GM19324 (cell line): ENCODE measurements around the gene DPEP2.
A peak's percentile ranks its signal among the peaks of the same experiment; 100 is the strongest.
"Not testable (repeated sequence)": the region's sequence is repeated elsewhere in the genome, so short reads cannot be mapped to it uniquely, and the experiment has no call there.

Source experiments
- ATAC-seq: cut with Tn5 transposase; IDR thresholded peaks from one replicate; pipeline ENCODE4 v1.9.1; 2021; ENCODE audit warnings: mild to moderate bottlenecking, moderate library complexity; ENCODE audit not compliant: unreplicated experiment, low FRiP score

Gene DPEP2

GRCh38 chr16:68009157-68009735, 10.0 kb upstream of the DPEP2 start:
- ATAC-seq = no peak

- no peak for ATAC-seq
These were observed 6.6 kb upstream of the DPEP2 start for GRCh38 chr16:68005786-68006286.

- no peak for ATAC-seq
These were observed 5.9 kb upstream of the DPEP2 start for GRCh38 chr16:68005211-68005610.

GRCh38 chr16:68003031-68003430, 3.7 kb upstream of the DPEP2 start:
- ATAC-seq = no peak

GRCh38 chr16:68000450-68000849, 1.2 kb upstream of the DPEP2 start:
- no peak for ATAC-seq

GRCh38 chr16:67999985-68000384, 701 bp upstream of the DPEP2 start:
- no peak for ATAC-seq

- ATAC-seq = not testable (repeated sequence)
These were observed 979 bp downstream of the DPEP2 start for GRCh38 chr16:67998231-67998778.

GRCh38 chr16:67996666-67997065, 2.6 kb downstream of the DPEP2 start:
- ATAC-seq = no peak

- no peak for ATAC-seq
These were observed 3.9 kb downstream of the DPEP2 start for GRCh38 chr16:67995423-67995822.

- ATAC-seq = not testable (repeated sequence)
These were observed 5.3 kb downstream of the DPEP2 start for GRCh38 chr16:67994040-67994408.

- ATAC-seq = peak; percentile 75
These were observed 5.9 kb downstream of the DPEP2 start for GRCh38 chr16:67993207-67994039.

GRCh38 chr16:67992661-67993206, 6.5 kb downstream of the DPEP2 start:
- no peak for ATAC-seq

- no peak for ATAC-seq
These were observed 9.3 kb downstream of the DPEP2 start for GRCh38 chr16:67990018-67990386.

GRCh38 chr16:67989322-67990017, 9.8 kb downstream of the DPEP2 start:
- no peak for ATAC-seq

GRCh38 chr16:67988675-67989074, 10.6 kb downstream of the DPEP2 start:
- no peak for ATAC-seq

- no peak for ATAC-seq
These were observed 11.7 kb downstream of the DPEP2 start for GRCh38 chr16:67987460-67988160.

GRCh38 chr16:67986949-67987348, 12.3 kb downstream of the DPEP2 start:
- no peak for ATAC-seq

- no peak for ATAC-seq
These were observed 17.1 kb downstream of the DPEP2 start for GRCh38 chr16:67982011-67982696.

GRCh38 chr16:67979955-67980678, 19.2 kb downstream of the DPEP2 start, which contains the start of gene DPEP3:
Gene DPEP3, minus strand, starts transcription at chr16:67980499. Its CDS starts 119 bp downstream, at chr16:67980380.
- no peak for ATAC-seq
